H1 (cell line): Measurements from ENCODE around the gene KIF1B. TPM values are rescaled to one million over a fixed set of nuclear protein-coding genes. Genes with fewer than 3 reads are reported as not detected.
A peak's percentile ranks its signal among the peaks of the same experiment; 100 is the strongest.

Source experiments
- CTCF ChIA-PET: fragments of 300-600 bp; sonication (Branson Sonifier 250); formaldehyde crosslinking; loops from one replicate; lab custom pipeline; 2021; ENCODE audit not compliant: partially characterized antibody; lab: Charles Lee
- POLR2A ChIA-PET: fragments of 300-600 bp; sonication (Branson Sonifier 250); formaldehyde crosslinking; loops from one replicate; lab custom pipeline; 2021; ENCODE audit warnings: inconsistent platforms; ENCODE audit not compliant: partially characterized antibody; lab: Charles Lee
- DNase-seq, 2 experiments: peaks; one replicate each; pipeline versions ENCODE4 v3.0.0 to v3.0.0-alpha.2; 2010 to 2022; ENCODE audit warnings: low spot score in 2 of 2, low read depth in 1 of 2, mixed read lengths in 1 of 2
- FAIRE-seq: peaks from 2 replicates; lab custom pipeline; 2011; peaks lifted over from hg19 to GRCh38; lab: Jason Lieb, UNC
- H2AFZ ChIP-seq: 2 replicates; pipeline ENCODE4 v1.8.1; 2012; ENCODE audit warnings: low read length, inconsistent platforms
- H2AK5ac ChIP-seq: 2 replicates; pipeline ENCODE4 v1.6.1; 2013; ENCODE audit warnings: low read depth, low read length
- H2BK120ac ChIP-seq: replicated peaks from 2 replicates; pipeline ENCODE3; 2013; ENCODE audit warnings: low read depth, low read length, inconsistent platforms
- H2BK12ac ChIP-seq: 2 replicates; pipeline ENCODE4 v1.6.1; 2013; ENCODE audit warnings: low read depth, low read length
- H2BK15ac ChIP-seq: 2 replicates; pipeline ENCODE4 v1.6.1; 2013; ENCODE audit warnings: low read length
- H2BK20ac ChIP-seq: 2 replicates; pipeline ENCODE4 v1.6.1; 2013; ENCODE audit warnings: low read length
- H2BK5ac ChIP-seq: 2 replicates; pipeline ENCODE4 v1.6.1; 2013; ENCODE audit warnings: low read depth, low read length
- H3K14ac ChIP-seq: 2 replicates; pipeline ENCODE4 v1.6.1; 2013; ENCODE audit warnings: inconsistent platforms; ENCODE audit not compliant: insufficient read length
- H3K18ac ChIP-seq: 2 replicates; pipeline ENCODE4 v1.6.1; 2013; ENCODE audit warnings: low read length; ENCODE audit errors: extremely low read depth
- H3K23ac ChIP-seq: 2 replicates; pipeline ENCODE4 v1.6.1; 2013; ENCODE audit warnings: inconsistent platforms; ENCODE audit not compliant: insufficient read length
- H3K23me2 ChIP-seq: 2 replicates; pipeline ENCODE4 v1.6.1; 2013; ENCODE audit warnings: low read depth, low read length
- H3K27ac ChIP-seq: 2 replicates; pipeline ENCODE4 v1.6.1; 2011; ENCODE audit warnings: low read depth, low read length, inconsistent platforms
- H3K27me3 ChIP-seq, 4 experiments: replicated peaks in 1 of 4; 1 replicate in 1 of 4; 2 replicates in 3 of 4; pipeline versions ENCODE4 v1.6.1 to v1.8.1; 2011 to 2013; ENCODE audit warnings: low read length in 3 of 4, mild to moderate bottlenecking in 3 of 4, inconsistent platforms in 2 of 4, mixed read lengths in 2 of 4, moderate library complexity in 1 of 4; ENCODE audit not compliant: control insufficient read depth in 3 of 4, insufficient read depth in 3 of 4; ENCODE audit errors: extremely low read depth in 1 of 4
- H3K36me3 ChIP-seq, 4 experiments: 2 replicates each; pipeline versions ENCODE4 v1.6.1 to v1.8.1; 2011 to 2013; ENCODE audit warnings: mild to moderate bottlenecking in 4 of 4, low read length in 3 of 4, moderate library complexity in 2 of 4, control low read depth in 1 of 4, inconsistent platforms in 1 of 4; ENCODE audit not compliant: insufficient read depth in 4 of 4, control insufficient read depth in 2 of 4
- H3K4ac ChIP-seq: replicated peaks from 2 replicates; pipeline ENCODE3; 2013; ENCODE audit warnings: low read length, low read depth, mixed read lengths, inconsistent platforms; ENCODE audit not compliant: insufficient read length
- H3K4me1 ChIP-seq, 4 experiments: replicated peaks in 1 of 4; 1 replicate in 1 of 4; 2 replicates in 3 of 4; pipeline versions ENCODE4 v1.6.1 to v1.8.1; 2011 to 2013; ENCODE audit warnings: low read length in 3 of 4, inconsistent platforms in 2 of 4, mixed read lengths in 1 of 4; ENCODE audit not compliant: insufficient read depth in 4 of 4, control insufficient read depth in 3 of 4
- H3K4me2 ChIP-seq, 2 experiments: 2 replicates each; pipeline versions ENCODE4 v1.6.1 to v1.8.1; 2011 to 2013; ENCODE audit warnings: low read depth in 2 of 2, low read length in 2 of 2, control low read depth in 1 of 2, inconsistent platforms in 1 of 2, mild to moderate bottlenecking in 1 of 2; ENCODE audit not compliant: insufficient read depth in 1 of 2
- H3K4me3 ChIP-seq, 4 experiments: fragments of 200-600, 300-600 bp in 1 of 4; sonication (generic), shearing (Covaris generic), sonication (Bioruptor Twin) in 1 of 4; 2 replicates each; pipeline versions ENCODE4 v1.5.1 to v1.8.1; 2011 to 2016; ENCODE audit warnings: low read length in 4 of 4, low read depth in 3 of 4, control low read depth in 2 of 4, inconsistent platforms in 2 of 4, mild to moderate bottlenecking in 2 of 4, mixed read lengths in 1 of 4, moderate library complexity in 1 of 4; ENCODE audit not compliant: insufficient read depth in 2 of 4; ENCODE audit errors: extremely low read depth in 1 of 4
- H3K56ac ChIP-seq: replicated peaks from 2 replicates; pipeline ENCODE3; 2013; ENCODE audit warnings: low read depth, mild to moderate bottlenecking, mixed read lengths, low read length, inconsistent platforms; ENCODE audit not compliant: insufficient read length
- H3K79me1 ChIP-seq: 2 replicates; pipeline ENCODE4 v1.6.1; 2013; ENCODE audit warnings: low read depth, low read length, control low read depth
- H3K79me2 ChIP-seq, 2 experiments: 2 replicates each; pipeline versions ENCODE4 v1.6.1 to v1.8.1; 2012 to 2013; ENCODE audit warnings: low read length in 2 of 2, mild to moderate bottlenecking in 2 of 2, inconsistent platforms in 1 of 2; ENCODE audit not compliant: insufficient read depth in 2 of 2, control insufficient read depth in 1 of 2
- H3K9ac ChIP-seq, 4 experiments: replicated peaks in 1 of 4; 1 replicate in 1 of 4; 2 replicates in 3 of 4; pipeline versions ENCODE4 v1.6.1 to v1.8.1; 2011 to 2013; ENCODE audit warnings: low read depth in 3 of 4, low read length in 3 of 4, control low read depth in 2 of 4, mild to moderate bottlenecking in 2 of 4, moderate library complexity in 2 of 4, inconsistent platforms in 1 of 4; ENCODE audit errors: extremely low read depth in 1 of 4
- H3K9me3 ChIP-seq, 2 experiments: 2 replicates each; pipeline versions ENCODE4 v1.6.1 to v1.8.1; 2012 to 2013; ENCODE audit warnings: mild to moderate bottlenecking in 2 of 2, moderate library complexity in 2 of 2, control low read depth in 1 of 2, inconsistent platforms in 1 of 2, low read depth in 1 of 2, low read length in 1 of 2, mixed read lengths in 1 of 2; ENCODE audit not compliant: insufficient read depth in 2 of 2
- H4K20me1 ChIP-seq, 2 experiments: replicated peaks in 1 of 2; 2 replicates each; pipeline versions ENCODE3 to v1.8.1; 2011 to 2013; ENCODE audit warnings: inconsistent platforms in 2 of 2, low read length in 2 of 2, mild to moderate bottlenecking in 1 of 2; ENCODE audit not compliant: insufficient read depth in 2 of 2, control insufficient read depth in 1 of 2
- H4K5ac ChIP-seq: 2 replicates; pipeline ENCODE4 v1.6.1; 2013; ENCODE audit warnings: low read length, low read depth, mixed read lengths, inconsistent platforms; ENCODE audit not compliant: insufficient read length
- H4K8ac ChIP-seq: 2 replicates; pipeline ENCODE4 v1.8.0; 2013; ENCODE audit warnings: mild to moderate bottlenecking, moderate library complexity, low read length, inconsistent platforms; ENCODE audit not compliant: insufficient read depth; ENCODE audit errors: extremely low read depth
- H4K91ac ChIP-seq: replicated peaks from 2 replicates; pipeline ENCODE3; 2013; ENCODE audit warnings: low read length, mixed read lengths, inconsistent platforms; ENCODE audit not compliant: insufficient read length
- CBX5 ChIP-seq: fragments of 300-800, 300-1000 bp; sonication (generic); IDR thresholded peaks from 2 replicates; pipeline ENCODE4 v1.7.1; 2016; ENCODE audit warnings: antibody characterized with exemption, low read length, low read depth
- CEBPB ChIP-seq: IDR thresholded peaks from 2 replicates; pipeline ENCODE4 v1.6.1; 2012; ENCODE audit warnings: low read depth, low read length
- FOSL1 ChIP-seq: IDR thresholded peaks from 2 replicates; pipeline ENCODE4 v1.6.1; 2011; ENCODE audit warnings: mild to moderate bottlenecking, low read depth, low read length, moderate library complexity; ENCODE audit not compliant: insufficient read depth
- KDM1A ChIP-seq: fragments of 200-600, 300-600 bp; sonication (generic); IDR thresholded peaks from 2 replicates; pipeline ENCODE4 v1.7.1; 2016; ENCODE audit warnings: mild to moderate bottlenecking, low read length, borderline replicate concordance
- KDM5A ChIP-seq: fragments of 200-600 bp; IDR thresholded peaks from 2 replicates; pipeline ENCODE4 v1.7.1; 2012; ENCODE audit warnings: mild to moderate bottlenecking, low read length, inconsistent platforms, mixed read lengths
- WGBS, 2 experiments: shearing (Covaris generic) in 1 of 2; methylation state at CpG; one replicate each; pipeline versions ENCODE4 v1.1.6 to v1.1.7; 2013 to 2015; ENCODE audit warnings: low lambda C conversion rate in 2 of 2, mixed read lengths in 2 of 2, inconsistent platforms in 1 of 2, low coverage in 1 of 2, missing lambda C conversion rate in 1 of 2; ENCODE audit not compliant: insufficient replicate concordance in 2 of 2, insufficient coverage in 1 of 2, insufficient read length in 1 of 2; ENCODE audit errors: extremely low coverage in 1 of 2, missing lambda C conversion rate in 1 of 2; 5-methylcytosine and 5-hydroxymethylcytosine counted together
- polyA plus RNA-seq, 7 experiments: library from polyadenylated mRNA; depleted of rRNA in 3 of 7; stranded (reverse) in 5 of 7; unstranded in 2 of 7; fragments of >200 nt in 5 of 7; fragments of 200-250 nt in 2 of 7; gene quantifications; 1 replicate in 5 of 7; 2 replicates in 1 of 7; 4 replicates in 1 of 7; pipeline versions ENCODE4 v1.2.1 to v1.2.3, GENCODE V29; 2011 to 2013; ENCODE audit warnings: missing spikeins in 2 of 7, mixed read lengths in 2 of 7
- total RNA-seq: library from RNA; stranded (reverse); fragmentation: NEBNext Ultra II Directional; extraction: Animal tissue kit (Norgen Biotek cat#: 25700); gene quantifications from 2 replicates; pipeline ENCODE4 v1.2.1, GENCODE V29; 2021

KIF1B gene
- total and polyA plus RNA-seq, 2 of the 8 experiments (the other 6 are each of a cell fraction or from before 2014, with no cell fraction given), result 39.1 to 74.2 TPM

DNA sequence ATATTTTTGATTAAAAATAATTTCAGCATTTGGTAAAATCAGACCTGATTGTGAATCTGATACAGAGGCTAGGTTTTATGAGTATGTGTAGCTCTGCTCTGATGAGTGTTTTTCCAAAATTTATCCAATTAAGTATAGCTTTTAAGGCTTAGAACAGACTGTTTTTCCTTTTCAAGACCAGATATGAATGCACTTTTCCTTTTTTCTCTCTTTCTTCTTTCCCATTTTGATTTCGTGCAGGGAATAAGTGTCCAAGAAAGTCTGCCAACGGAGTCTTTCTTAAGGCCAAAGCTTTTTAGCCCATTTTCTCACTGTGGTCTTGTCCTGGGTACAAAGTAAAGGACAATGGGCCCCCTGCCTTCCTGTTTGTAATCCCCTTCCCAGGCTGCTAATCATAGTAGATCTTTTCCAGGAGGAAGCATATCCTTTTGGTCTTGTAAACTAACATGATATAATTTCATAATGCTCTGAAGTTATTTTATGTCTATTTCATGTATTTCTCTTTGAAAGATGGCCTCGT lies 2.9 kb downstream of the KIF1B start:
- H4K91ac ChIP-seq, result no peak overlapping the region
- H3K9ac ChIP-seq, result no peak overlapping the region
- no peak overlapping the region for H3K14ac ChIP-seq
- H2BK15ac ChIP-seq, result no peak overlapping the region
- no peaks in the 10 kb centered on the region for H3K27me3 ChIP-seq
- H2AFZ ChIP-seq, result no peak overlapping the region
- peaks cover 11 to 16% of the 10 kb centered on the region in 2 experiments for H4K20me1 ChIP-seq
- H2BK5ac ChIP-seq, result no peak overlapping the region
- no peak overlapping the region for H3K56ac ChIP-seq
- no peak overlapping the region for H3K4me3 ChIP-seq
- no peak overlapping the region for H2BK120ac ChIP-seq
- DNase-seq (no peak), FAIRE-seq (no peak)
- H4K8ac ChIP-seq, result no peak overlapping the region
- no peak overlapping the region for H3K27ac ChIP-seq
- H3K36me3 ChIP-seq, result no peaks in the 10 kb centered on the region
- H3K79me1 ChIP-seq, result peaks cover 2% of the 10 kb centered on the region; the same call in 1 of the 2 replicates
- H3K4ac ChIP-seq, result no peak overlapping the region
- H2AK5ac ChIP-seq, result no peak overlapping the region
- no peak overlapping the region for H2BK20ac ChIP-seq
- H3K79me2 ChIP-seq, result peaks cover 34 to 70% of the 10 kb centered on the region in 2 experiments
- no peak overlapping the region for H2BK12ac ChIP-seq
- H3K23ac ChIP-seq, result no peak overlapping the region
- H3K9me3 ChIP-seq, result no peaks in the 10 kb centered on the region
- H3K4me1 ChIP-seq, result peaks cover 0 to 6% (median 2%) of the 10 kb centered on the region in 4 experiments; a peak in 4 of 7 replicates
- POLR2A ChIA-PET, result interaction anchor here (0.6 kb wide), 1 partner anchor 137 kb away, joined by 5 read pairs; no protein-coding TSS in a partner anchor
- H3K18ac ChIP-seq, result no peak overlapping the region; the same call in 1 of the 2 replicates
- peaks cover 15% of the 10 kb centered on the region for H3K23me2 ChIP-seq
- CTCF ChIA-PET, result interaction anchor here (1.0 kb wide), 1 partner anchor 60 kb away, joined by 3 read pairs; no protein-coding TSS in a partner anchor
- peak overlapping the region; percentile 10 to 33 for H3K4me2 ChIP-seq
- whole genome bisulfite sequencing, 2 experiments, result 81% methylated on average over 3 of the region's 3 CpGs; no CpG with 5 or more reads in 1 of the 2 experiments
- H4K5ac ChIP-seq, result no peak overlapping the region
- TF ChIP-seq CBX5, result no peak
- no peak for TF ChIP-seq KDM5A
- TF ChIP-seq FOSL1, result no peak
- no peak for TF ChIP-seq KDM1A
- no peak for TF ChIP-seq CEBPB
